Cardiac ventricle fibroblast (primary cell): Measurements from ENCODE around the gene DCAF4L1. TPM values are rescaled to one million over a fixed set of nuclear protein-coding genes. Genes with fewer than 3 reads are reported as not detected.

ENCODE experiments used
- total RNA-seq: library from RNA; depleted of rRNA; stranded (reverse); fragments of >200 nt; gene quantifications from 2 replicates; pipeline ENCODE4 v1.2.3, GENCODE V29; 2015

Gene DCAF4L1
- 0.06 TPM in 1 of 2 replicates, not detected in the other for total RNA-seq

DNA sequence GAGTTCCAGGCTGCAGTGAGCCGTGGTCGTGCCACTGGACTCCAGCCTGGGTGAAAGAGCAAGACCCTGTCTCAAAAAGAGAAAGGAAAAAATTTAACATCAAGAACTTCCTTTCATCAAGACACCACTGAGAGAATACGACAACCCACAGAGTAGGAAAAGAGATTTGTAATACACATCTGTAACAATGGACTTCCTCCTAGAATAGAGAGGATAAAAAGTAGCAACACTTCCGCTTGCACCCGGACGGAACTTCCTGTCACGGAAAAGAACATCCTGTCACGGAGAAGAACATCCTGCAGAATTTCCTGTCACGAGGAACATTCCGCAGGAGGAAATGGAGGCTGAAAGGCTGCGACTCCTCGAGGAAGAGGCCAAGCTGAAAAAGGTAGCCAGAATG lies at the start of gene DCAF4L1:
TSS of gene DCAF4L1 (plus strand) at position 301 of the 400 bp plus-strand sequence. CDS start at position 338, 37 bp downstream.

GRCh38 chr4:41934901-41935651 lies 46.5 kb upstream of the DCAF4L1 start, which contains the start of gene TMEM33:
Gene TMEM33, plus strand, starts transcription at chr4:41935429. Its CDS starts 56 bp downstream, at chr4:41935485.

GRCh38 chr4:41990365-41991111 lies 9.0 kb downstream of the DCAF4L1 start, which contains the start of gene SLC30A9:
Gene SLC30A9, plus strand, starts transcription at chr4:41990530. Its CDS starts 122 bp downstream, at chr4:41990652.

Other genes with a start within 250 kb of the DCAF4L1 start
- not detected in 2 replicates for gene PHOX2B, start 233.0 kb upstream of the DCAF4L1 start, total RNA-seq
- gene TMEM33, start 46.3 kb upstream of the DCAF4L1 start, total RNA-seq: 25.8 and 26.0 TPM in 2 replicates
- gene SLC30A9, start 8.8 kb downstream of the DCAF4L1 start, total RNA-seq: 35.1 and 36.8 TPM in 2 replicates
- not detected in 2 replicates for gene BEND4, start 170.9 kb downstream of the DCAF4L1 start, total RNA-seq